Left colon (tissue), 2 donors: ENCODE results near the gene F13B. TPM values are rescaled to one million over a fixed set of nuclear protein-coding genes. Genes with fewer than 3 reads are reported as not detected.
"Not testable (repeated sequence)": the region's sequence is repeated elsewhere in the genome, so short reads cannot be mapped to it uniquely, and the experiment has no call there.

Experiments
- ATAC-seq: fragments of 200-7000 bp; cut with Tn5 transposase; one replicate; pipeline ENCODE4 v1.9.1; 2020; ENCODE audit warnings: mild to moderate bottlenecking, moderate library complexity
- DNase-seq, 2 donors: peaks; one replicate each; pipeline ENCODE4 v3.0.0-alpha.2; 2020
- intact Hi-C, 2 donors: fragments of 100-400 bp; cut with DNase I in 1 of 2; cut with micrococcal nuclease in 1 of 2; formaldehyde crosslinking; loops; one replicate each; pipeline versions ENCODE4 v1.11.2 to v1.14.0; 2022; cut with DNase I, micrococcal nuclease
- total RNA-seq, 2 donors: library from RNA; stranded (reverse); fragmentation: NEBNext Ultra II Directional; extraction: Animal tissue kit (Norgen Biotek cat#: 25700); gene quantifications; one replicate each; pipeline ENCODE4 v1.2.1, GENCODE V29; 2021
- donor health status: DM: no; HTN: no; CAD: no.
- donor health status: DM: yes; HTN: yes; CAD: no.

F13B gene
- total RNA-seq, 2 donors from 2014 or later, result not detected

DNA sequence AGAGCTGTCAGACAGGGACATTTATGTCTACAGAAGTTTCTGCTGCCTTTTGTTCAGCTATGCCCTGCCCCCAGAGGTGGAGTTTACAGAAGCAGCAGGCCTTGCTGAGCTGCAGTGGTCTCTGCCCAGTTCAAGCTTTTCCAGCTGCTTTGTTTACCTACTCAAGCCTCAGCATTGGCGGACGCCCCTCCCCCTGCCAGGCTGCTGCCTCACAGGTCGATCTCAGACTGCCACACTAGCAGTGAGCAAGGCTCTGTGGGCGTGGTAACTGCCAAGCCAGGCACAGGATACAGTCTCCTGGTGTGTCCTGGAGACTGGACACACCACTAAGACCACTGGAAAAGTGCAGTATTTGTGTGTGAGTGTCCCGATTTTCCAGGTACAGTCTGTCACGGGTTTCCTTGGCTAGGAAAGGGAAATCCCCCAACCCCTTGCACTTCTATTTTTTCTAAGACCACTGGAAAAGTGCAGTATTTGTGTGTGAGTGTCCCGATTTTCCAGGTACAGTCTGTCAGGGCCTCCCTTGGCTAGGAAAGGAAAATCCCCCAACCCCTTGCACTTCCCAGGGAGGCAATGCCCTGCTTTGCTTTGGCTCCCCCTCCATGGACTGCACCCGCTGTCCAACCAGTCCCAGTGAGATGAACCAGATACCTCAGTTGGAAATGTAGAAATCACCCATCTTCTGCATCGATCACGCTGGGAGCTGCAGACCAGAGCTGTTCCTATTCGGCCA is 75.0 kb downstream of the F13B start:
- ATAC-seq, intact Hi-C loops: not testable (repeated sequence)
- peak in 1 of 2 donors; percentile 19 for DNase-seq

Other genes starting within 250 kb of the F13B start
- not detected for gene CFHR1, start 247.5 kb downstream of the F13B start, total RNA-seq
- gene CFHR4, start 179.2 kb downstream of the F13B start, total RNA-seq, result not detected
- not detected for gene CFHR2, start 123.5 kb downstream of the F13B start, total RNA-seq
- not detected for gene CFHR5, start 89.7 kb downstream of the F13B start, total RNA-seq
- gene ASPM, start 79.4 kb upstream of the F13B start, total RNA-seq, result 1 to 10 TPM; 2.7 to 6.4 TPM
- 10 to 100 TPM in 1 of 2 donors, 1 to 10 TPM in 1; 8.1 to 10.5 TPM for gene ZBTB41, start 134.0 kb upstream of the F13B start, total RNA-seq
- under 1 TPM in 1 of 2 donors, not detected in 1; 0.11 TPM for gene CRB1, start 201.0 kb upstream of the F13B start, total RNA-seq